Renal cortex interstitium (tissue), 11 donors: ENCODE results near the gene DPP8. TPM values are rescaled to one million over a fixed set of nuclear protein-coding genes. Genes with fewer than 3 reads are reported as not detected.
A peak's percentile ranks its signal among the peaks of the same experiment; 100 is the strongest.
"Not testable (repeated sequence)": the region's sequence is repeated elsewhere in the genome, so short reads cannot be mapped to it uniquely, and the experiment has no call there.

Experiments used
- DNase-seq, 11 donors: peaks; one replicate each; pipeline ENCODE4 v3.0.0-alpha.2; 2013; ENCODE audit warnings: low read depth in 9 of 11, low spot score in 4 of 11; ENCODE audit errors: extremely low read depth in 1 of 11
- polyA plus RNA-seq, 3 donors: library from polyadenylated mRNA; unstranded; fragments of 120-200 nt; gene quantifications; one replicate each; pipeline ENCODE4 v1.2.1, GENCODE V29; 2013; ENCODE audit not compliant: insufficient read length in 3 of 3

Gene DPP8
- polyA plus RNA-seq, 3 donors, result 25.3 to 31.5 (median 26.9) TPM

DNA sequence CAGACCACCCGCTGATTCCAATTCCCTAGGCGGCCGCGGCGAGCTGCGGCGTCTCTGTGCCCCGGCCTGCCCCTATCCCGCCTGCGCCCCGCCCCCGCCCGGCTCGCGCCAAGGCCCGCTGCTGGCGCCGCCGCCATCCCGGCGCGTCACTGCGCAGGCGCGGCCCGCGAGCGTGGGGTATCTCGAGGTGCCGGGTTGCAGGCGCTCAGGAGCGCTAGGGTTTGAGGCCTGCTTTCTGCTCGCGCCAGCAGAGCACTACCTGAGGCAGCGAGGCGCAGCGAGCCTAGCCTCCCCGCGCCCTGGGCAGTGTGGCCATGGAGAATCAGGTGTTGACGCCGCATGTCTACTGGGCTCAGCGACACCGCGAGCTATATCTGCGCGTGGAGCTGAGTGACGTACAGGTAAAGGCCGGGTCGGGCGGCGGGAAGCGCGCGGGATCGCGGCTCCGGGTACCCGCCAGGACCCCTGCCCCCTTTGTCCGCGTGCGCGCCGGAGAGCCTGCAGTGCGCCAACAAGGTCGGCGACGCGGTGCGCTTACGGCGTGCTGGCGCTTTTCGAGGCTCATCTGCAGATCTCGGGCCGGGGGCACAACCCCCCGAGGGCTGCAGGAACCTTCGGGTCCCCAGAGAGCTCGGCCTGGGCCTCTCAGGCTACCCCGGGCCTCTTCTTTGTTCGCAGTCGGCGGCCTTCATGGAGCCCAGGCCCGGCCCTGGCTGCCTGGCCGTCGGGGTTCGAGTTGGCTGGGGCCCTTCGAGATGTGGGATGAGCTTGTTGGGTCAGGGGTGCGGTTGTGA lies 13.0 kb upstream of the DPP8 start, which contains the start of gene HACD3:
HACD3 (plus strand) TSS at position 146 of the 794 bp plus-strand sequence; CDS start at position 315, 169 bp downstream.
- DNase-seq, result peak; percentile 59 to 84 (median 79)

DNA sequence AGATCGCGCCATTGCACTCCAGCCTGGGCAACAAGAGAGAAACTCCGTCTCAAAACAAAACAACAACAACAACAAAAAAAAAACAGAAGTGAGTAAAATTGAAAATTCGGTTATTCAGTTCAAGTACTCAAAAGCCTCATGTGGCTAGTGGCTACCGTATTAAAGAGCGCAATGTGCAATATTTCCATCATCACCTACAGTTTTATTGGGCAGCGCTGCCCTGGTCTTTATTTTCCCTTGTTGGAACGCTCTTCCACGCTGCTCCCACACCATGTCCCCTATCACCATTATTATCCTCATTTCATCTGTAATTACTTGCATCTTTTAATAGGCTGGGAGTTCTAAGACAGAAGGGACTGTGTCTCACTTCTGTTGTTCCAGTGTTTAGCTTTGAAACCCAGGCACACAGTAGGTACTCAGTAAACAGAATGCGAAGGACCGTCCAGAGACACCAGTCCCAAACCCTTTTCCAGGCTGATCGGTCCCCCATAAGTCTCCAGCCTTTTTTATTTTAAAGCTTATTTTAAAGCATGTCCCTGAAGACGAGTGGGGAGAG lies 12.4 kb upstream of the DPP8 start:
- DNase-seq, result peak in 1 of 11 donors; percentile 17

DNA sequence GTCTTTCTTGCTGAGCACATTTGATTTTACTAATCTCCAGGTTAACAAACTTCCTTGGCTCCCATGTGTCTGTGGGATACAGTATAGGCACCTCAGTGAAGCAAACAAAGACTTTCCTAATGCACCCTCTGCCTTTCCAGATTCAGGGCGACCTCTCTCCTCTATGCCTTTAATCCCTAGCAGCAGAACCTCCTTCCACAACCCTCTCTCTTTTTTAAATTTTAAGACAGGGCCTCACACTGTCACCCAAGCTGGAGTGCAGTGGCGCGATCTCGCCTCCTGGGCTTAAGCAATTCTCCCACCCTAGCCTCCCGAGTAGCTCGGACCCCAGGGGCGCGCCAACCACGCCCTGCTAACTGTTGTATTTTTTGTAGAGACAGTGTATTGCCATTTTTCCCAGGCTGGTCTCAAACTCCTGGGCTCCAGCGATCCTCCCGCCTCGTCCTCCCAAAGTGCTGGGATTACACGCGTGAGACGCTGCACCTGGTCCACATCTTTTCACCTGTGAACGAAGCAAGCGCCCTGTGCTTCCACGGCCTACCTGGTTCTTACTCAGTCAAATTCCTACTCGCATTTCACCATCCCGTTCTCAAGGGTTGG lies 11.1 kb upstream of the DPP8 start:
- DNase-seq, result no peak

DNA sequence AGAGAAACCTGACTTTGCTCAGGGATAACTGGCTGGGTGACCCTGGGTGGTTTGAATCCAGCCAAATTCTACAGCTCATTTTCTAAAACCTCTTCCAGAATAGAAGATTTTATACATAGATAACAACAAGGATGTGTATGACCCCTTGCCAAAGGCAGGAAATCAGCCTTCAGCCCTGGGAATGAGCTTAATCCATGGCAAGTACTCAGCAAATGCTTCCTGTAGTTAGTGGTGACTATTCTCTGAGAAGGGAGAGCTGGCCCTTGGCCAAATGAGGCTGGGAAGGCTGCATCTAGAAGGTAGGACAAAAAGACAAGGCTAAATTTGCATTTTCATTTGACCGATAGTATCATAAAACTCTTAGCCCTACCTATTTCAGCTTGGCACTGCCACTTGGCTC lies 8.1 kb upstream of the DPP8 start:
- no peak for DNase-seq

DNA sequence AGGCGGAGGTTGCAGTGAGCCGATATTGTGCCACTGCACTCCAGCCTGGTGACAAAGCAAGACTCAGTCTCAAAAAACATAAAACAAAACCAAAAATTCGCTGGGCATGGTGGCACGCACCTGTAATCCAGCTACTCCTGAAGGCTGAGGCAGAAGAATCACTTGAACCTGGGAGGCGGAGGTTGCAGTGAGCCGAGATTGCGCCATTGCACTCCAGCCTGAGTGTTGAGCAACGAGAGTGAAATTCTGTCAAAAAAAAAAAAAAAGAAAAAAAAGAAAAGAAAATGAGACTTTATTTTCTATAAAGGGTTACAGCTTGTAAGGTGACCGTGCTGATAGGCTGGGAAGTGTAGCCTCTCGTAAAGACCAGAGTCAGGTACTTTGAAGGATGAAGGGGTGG lies 6.7 kb upstream of the DPP8 start:
- no peak for DNase-seq

GRCh38 chr15:65521350-65521749 lies 3.9 kb upstream of the DPP8 start:
- DNase-seq, result no peak

GRCh38 chr15:65518633-65519285 lies 1.3 kb upstream of the DPP8 start:
- DNase-seq, result no peak

DNA sequence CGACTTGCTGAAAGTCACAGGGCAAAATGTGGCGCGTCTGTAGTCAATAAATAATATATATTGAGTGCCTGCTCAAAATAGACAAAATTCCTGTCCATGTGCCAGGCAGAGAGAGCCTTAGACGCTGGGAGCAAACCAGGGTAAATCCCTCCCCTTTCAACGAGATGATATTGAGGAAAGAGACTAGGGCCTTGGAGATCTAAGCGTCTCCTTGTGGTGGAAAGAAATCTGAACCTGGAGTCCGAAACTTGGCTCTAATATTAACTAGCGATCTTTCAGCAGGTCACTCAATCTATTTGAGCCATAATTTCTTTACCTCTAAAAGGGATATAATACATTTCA lies 348 bp upstream of the DPP8 start:
- no peak for DNase-seq

- peak in 7 of 11 donors; percentile 38 to 67 (median 57) for DNase-seq
Measured at GRCh38 chr15:65512807-65513416, 4.6 kb downstream of the DPP8 start.

DNA sequence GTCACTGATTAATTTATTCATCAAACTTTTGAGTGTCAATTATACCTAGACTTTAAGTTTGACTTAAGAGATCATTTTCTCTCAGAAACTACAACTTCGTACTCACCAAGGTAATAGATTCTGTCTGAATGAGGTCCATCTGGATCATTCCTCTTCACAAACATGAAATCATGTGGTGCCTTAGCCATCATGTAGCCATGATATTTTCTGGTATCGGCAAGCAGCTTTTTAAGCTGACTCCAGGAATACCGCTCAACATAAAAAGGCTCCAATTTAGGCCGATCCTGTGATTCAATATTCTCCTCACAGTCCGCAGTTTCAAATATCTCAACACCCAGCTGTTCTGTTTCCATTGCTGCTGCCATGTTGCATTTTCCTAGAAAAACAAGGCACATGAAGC lies 5.3 kb downstream of the DPP8 start:
- no peak for DNase-seq

- no peak for DNase-seq
Measured at GRCh38 chr15:65509321-65509720, 8.2 kb downstream of the DPP8 start.

GRCh38 chr15:65494076-65494475 lies 23.4 kb downstream of the DPP8 start:
- DNase-seq, result peak in 2 of 11 donors; percentile 12 to 20

GRCh38 chr15:65484876-65485275 lies 32.6 kb downstream of the DPP8 start:
- DNase-seq, result no peak

- DNase-seq, result no peak
Measured at GRCh38 chr15:65476903-65477302, 40.6 kb downstream of the DPP8 start.

- no peak for DNase-seq
Measured at GRCh38 chr15:65470866-65471265, 46.6 kb downstream of the DPP8 start.

- DNase-seq, result no peak
Measured at GRCh38 chr15:65468229-65468909, 49.1 kb downstream of the DPP8 start.

GRCh38 chr15:65466901-65467300 lies 50.6 kb downstream of the DPP8 start:
- no peak for DNase-seq

- not testable (repeated sequence) for DNase-seq
Measured at GRCh38 chr15:65463096-65463495, 54.4 kb downstream of the DPP8 start.

- DNase-seq, result no peak
Measured at GRCh38 chr15:65460741-65461347, 56.6 kb downstream of the DPP8 start.
